CD4-positive, alpha-beta T cell treated with Interleukin-1 beta for 1 hour (primary cell): ENCODE measurements around the gene CAMTA1.

Source experiments
- DNase-seq, 2 donors: peaks; one replicate each; pipeline ENCODE4 v3.0.0-alpha.2; 2020 to 2022

The CAMTA1 gene

DNA sequence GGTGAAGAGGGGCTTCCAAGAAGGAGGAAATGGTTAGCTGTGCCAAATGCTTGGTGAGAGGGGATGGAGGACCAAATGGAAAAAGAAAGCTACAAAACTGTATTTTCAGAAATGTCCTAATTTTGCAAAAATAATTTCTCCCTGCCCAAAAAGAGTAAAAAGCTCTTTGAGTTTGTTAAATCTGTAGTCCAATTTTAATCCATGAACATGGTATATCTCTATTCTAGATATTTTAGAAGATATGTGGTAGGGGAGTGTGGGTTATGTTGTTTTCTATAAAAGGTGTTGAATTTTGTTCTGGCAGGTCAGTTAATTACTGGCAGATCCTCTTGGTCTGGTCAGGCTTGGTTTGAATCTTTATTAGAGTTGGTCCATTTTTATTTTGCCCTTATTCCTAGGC is 511.7 kb downstream of the CAMTA1 start:
- DNase-seq = no peak

DNA sequence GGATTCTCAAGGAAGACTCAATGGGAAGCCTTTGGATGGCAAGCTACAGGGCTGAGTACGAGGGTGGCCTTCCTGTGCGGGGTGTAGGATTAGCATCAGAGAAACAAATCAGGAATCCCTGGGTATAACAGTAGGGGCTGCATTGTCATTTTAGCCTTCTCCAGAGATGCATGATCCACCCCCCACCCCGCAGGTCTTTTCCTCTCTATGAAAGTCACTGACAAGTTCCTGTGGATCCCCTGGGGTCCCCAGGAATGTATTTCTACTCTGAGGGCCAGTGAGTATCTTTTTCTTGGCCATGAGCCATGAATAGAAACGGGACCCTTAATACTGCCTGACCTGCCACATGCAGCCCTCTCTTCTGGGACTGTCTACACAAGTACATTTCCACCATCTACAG is 512.9 kb downstream of the CAMTA1 start:
- DNase-seq = no peak

GRCh38 chr1:7298749-7299151 is 513.5 kb downstream of the CAMTA1 start:
- no peak for DNase-seq

GRCh38 chr1:7299329-7299799 is 514.1 kb downstream of the CAMTA1 start:
- no peak for DNase-seq

DNA sequence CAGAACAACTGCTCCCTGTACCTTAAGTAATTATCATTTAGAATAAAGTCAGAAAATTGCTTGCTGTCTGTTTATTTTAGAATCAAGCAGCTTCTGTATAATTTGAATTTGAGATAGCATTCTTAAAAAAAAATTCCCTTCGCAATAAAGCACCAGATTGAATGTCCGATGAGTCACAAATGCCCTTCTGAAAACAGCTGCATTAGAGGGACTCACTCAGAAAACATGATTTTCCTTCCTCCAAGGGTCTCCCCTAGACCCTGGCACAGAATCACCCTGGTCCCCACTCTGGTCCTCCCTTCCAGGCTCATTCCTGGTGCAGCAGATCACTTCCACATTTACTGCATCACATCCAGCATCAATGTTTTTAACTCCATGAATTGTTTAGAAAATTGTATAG is 514.7 kb downstream of the CAMTA1 start:
- no peak for DNase-seq

- no peak for DNase-seq
Observed at GRCh38 chr1:7300893-7301663, 515.8 kb downstream of the CAMTA1 start.

DNA sequence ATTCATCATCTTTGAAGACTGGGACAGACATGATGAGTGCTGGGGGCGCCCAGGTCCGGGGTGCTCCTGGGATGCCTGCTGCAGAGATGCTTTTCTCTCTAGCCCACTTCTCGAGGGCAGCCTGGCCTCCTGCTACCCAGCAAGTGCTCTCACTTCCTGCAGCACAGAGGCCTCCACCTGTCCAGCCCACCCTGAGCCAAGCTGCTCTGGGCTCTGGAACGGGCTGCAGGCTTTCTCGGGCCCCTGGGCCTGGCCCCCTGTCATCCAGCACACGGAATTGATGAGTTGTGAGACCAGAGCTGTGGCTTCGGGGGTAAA is 516.4 kb downstream of the CAMTA1 start:
- no peak for DNase-seq

DNA sequence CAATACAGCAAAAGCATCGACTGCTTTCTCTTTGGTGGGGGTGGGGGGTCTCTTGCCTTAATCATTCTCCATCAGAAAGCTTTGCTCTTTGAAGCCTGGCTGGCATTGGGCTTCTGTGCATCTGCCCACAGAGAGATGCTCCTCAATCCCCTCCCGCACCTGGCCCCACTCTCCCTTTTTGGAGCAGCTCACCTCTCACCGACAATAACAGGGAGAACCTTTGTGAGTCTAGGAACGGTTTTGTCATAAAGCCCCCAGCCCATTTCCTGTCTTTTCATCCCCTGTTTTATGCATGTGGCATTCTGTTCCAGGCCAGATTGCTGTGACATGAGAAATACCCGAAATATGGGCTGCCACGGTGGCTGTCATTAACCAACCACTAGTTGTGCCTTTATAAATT is 516.9 kb downstream of the CAMTA1 start:
- DNase-seq = no peak

- DNase-seq = no peak
Observed at GRCh38 chr1:7302873-7303272, 517.6 kb downstream of the CAMTA1 start.

GRCh38 chr1:7303554-7304317 is 518.5 kb downstream of the CAMTA1 start:
- no peak for DNase-seq

- no peak for DNase-seq
Observed at GRCh38 chr1:7313081-7313546, 527.9 kb downstream of the CAMTA1 start.

DNA sequence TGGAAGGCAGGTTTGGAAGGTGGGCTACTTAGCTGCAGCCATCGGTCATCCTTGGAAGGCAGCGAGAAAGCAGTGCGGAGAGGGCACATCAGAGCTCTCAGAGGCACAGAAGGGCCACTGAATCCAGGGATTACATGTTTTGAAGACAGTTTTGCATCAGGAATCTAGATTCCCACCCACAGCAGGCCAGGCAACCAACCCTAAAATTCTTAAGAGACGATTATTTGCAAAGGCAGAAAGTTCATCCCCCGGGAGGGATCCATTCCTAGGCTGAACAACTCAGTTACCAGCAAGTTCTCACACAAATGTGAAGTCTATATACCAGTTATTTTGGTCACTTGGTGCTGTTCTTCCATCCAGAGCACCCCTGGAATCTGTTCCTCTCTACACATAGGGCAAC is 528.6 kb downstream of the CAMTA1 start:
- DNase-seq = no peak

DNA sequence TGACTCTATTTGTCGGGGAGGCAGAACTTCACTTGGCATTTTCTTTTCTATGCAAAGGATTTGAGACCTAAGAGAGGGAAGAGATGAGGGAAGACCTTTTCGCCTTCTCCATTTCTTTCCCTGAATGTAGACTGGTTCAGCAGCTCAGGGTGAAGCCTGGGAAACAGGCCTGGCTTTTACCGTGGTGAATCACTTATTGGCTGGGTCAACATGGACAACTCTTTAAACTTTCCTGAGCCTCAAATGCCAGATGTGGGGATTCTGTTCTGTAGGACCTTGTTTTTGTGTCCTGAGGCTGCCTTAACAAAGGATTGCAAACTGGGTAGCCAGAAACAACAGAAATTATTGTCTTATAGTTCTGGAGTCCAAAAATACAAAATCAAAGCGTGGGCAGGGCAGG is 530.1 kb downstream of the CAMTA1 start:
- DNase-seq = no peak

- no peak for DNase-seq
Observed at GRCh38 chr1:7315946-7316345, 530.7 kb downstream of the CAMTA1 start.

GRCh38 chr1:7317888-7318287 is 532.6 kb downstream of the CAMTA1 start:
- DNase-seq = no peak

- no peak for DNase-seq
Observed at GRCh38 chr1:7319196-7319595, 533.9 kb downstream of the CAMTA1 start.

GRCh38 chr1:7320661-7321060 is 535.4 kb downstream of the CAMTA1 start:
- no peak for DNase-seq

- no peak for DNase-seq
Observed at GRCh38 chr1:7322283-7322785, 537.1 kb downstream of the CAMTA1 start.

- DNase-seq = no peak
Observed at GRCh38 chr1:7322912-7323311, 537.7 kb downstream of the CAMTA1 start.

DNA sequence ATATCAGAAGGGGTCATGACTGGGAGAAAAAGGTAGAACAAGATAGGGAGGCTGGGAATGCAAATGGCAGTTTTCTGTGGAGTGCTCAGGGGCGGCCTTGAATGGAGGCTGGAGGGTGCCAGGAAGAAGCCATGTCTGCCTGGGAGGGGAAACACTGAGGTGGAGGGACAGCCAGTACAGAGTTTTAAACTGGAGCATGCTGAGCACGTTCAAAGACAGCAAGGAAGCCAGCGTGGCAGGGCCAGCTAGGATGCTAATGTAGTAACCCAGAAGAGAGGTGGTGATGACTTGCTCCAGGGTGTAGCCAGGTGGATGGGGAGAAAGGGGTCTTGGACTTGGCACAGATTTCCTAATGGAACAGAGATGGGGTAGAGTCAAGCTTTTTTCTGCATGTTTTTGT is 540.0 kb downstream of the CAMTA1 start:
- no peak for DNase-seq

DNA sequence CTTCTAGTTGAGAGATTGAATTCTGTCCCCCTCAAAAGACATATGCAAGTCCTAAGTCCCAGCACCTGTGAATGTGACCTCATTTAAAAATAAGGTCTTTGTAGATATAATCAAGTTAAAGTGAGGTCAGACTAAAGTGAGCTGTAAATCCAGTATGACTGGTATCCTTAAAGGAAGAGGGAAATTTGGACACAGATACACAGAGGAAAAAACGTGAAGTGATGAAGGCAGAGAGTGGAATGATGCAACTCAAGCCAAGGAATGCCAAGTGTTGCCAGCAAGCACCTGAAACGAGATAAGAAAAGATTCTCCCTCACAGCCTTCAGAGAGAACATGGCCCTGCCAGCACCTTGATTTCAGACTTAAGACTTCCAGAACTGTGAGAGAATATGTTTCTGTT is 541.1 kb downstream of the CAMTA1 start:
- DNase-seq = no peak

GRCh38 chr1:7327849-7328248 is 542.6 kb downstream of the CAMTA1 start:
- no peak for DNase-seq

- no peak for DNase-seq
Observed at GRCh38 chr1:7329868-7330615, 544.8 kb downstream of the CAMTA1 start.
